HG03175 (cell line): ENCODE results near the gene MTCL1.

ENCODE experiments used
- ATAC-seq: cut with Tn5 transposase; IDR thresholded peaks from one replicate; pipeline ENCODE4 v1.9.1; 2021; ENCODE audit warnings: mild to moderate bottlenecking, moderate library complexity; ENCODE audit not compliant: unreplicated experiment

MTCL1 gene

DNA sequence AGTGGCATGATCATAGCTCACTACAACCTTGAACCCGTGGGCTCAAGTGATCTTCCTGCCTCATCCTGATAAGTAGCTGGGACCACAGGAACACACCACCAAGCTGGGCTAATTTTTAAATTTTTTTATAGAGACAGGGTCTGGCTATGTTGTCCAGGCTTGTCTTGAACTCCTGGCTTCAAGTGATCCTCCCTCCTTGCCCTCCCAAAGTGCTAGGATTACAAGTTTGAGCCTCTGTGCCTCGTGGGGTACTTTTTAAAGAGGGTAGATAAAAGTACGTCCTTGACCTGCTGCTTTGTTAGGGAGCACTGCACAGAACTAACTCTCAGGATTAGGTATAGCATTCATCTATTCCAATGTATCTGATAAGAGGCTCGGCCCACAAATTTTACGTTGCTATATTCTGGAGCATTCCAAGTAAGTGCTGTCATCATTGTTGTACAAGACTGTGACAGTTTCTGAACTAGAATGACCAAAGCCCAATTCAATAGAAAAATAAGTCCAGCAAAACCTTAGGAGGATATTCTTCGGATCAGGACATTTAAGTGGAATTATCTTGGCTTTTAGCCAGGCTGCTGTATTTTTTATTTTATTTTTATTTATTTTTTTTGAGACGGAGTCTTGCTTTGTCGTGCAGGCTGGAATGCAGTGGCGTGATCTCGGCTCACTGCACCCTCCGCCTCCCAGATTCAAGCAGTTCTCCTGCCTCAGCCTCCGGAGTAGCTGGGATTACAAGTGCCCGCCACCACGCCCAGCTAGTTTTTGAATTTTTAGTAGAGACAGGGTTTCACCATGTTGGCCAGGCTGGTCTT is 4.1 kb downstream of the MTCL1 start:
- no peak for ATAC-seq

DNA sequence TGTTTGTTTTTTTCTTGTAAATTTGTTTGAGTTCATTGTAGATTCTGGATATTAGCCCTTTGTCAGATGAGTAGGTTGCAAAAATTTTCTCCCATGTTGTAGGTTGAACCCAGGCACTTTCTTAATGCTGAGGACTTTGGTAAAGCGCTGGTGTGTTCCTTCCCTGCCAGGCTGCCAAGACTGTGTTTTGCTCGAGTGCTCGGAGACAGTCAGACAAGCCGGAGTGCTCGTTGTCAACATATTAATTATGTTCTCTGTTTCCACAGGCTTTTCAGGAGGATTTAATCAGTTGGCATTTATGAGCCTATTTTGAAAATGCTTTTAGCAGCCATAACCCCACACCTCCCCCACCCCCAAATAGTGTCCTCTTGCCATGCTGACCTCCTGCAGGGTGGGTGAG is 6.4 kb downstream of the MTCL1 start:
- ATAC-seq: no peak

DNA sequence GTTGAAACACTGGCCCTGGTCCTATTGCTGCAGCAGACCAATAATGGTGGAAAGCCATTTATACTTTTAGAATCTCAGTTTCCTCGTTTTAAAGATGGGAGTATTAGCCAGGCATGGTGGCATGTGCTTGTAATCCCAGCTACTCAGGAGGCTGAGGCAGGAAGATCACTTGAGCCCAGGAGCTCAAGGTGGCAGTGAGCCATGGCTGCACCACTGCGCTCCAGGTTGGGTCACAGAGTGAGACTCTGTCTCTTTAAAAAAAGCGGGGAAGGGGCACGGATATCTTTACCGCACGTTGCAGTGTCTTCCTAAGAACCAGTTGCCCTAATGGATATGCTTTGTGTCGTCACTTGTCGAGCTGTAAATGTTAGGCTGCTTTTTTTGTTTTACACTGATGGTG is 8.3 kb downstream of the MTCL1 start:
- no peak for ATAC-seq

- no peak for ATAC-seq
These were observed 10.2 kb downstream of the MTCL1 start for GRCh38 chr18:8715599-8715998.

DNA sequence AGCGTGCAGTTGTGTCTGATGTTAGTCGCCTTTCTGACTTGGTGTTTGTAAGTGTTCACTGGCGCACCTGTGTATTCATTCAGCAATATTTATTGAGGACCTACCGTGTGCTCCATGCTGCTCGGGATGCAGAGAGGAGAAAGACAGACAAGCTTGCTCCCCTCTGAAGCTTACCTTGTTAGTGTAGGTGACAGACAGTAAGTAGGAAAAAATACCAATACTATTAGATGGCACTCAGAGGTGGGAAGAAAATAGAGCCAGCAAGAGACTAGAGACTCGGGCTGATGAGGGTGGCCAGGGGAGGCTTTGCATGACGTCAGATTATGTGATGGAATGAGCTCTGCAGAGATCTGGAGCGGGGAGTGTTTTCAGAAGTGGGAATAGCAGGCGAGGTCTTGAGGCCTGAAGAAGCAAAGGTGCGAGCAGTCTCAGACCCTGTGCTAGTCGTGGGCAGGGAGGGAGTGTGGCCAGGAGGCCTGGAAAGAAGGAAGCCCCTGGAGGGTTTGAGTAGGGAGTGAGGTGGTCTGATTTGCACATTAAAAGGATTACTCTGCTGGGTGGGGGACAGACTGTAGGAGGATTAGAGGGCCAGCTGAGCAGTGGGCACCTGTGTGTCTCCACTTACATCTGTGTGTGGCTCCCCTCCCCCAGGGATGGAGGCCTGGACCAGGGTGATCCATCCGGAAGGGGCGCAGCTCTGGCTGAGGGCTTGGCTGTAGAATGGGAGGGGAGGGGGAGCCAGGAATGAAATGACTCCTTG is 11.8 kb downstream of the MTCL1 start:
- ATAC-seq: no peak

DNA sequence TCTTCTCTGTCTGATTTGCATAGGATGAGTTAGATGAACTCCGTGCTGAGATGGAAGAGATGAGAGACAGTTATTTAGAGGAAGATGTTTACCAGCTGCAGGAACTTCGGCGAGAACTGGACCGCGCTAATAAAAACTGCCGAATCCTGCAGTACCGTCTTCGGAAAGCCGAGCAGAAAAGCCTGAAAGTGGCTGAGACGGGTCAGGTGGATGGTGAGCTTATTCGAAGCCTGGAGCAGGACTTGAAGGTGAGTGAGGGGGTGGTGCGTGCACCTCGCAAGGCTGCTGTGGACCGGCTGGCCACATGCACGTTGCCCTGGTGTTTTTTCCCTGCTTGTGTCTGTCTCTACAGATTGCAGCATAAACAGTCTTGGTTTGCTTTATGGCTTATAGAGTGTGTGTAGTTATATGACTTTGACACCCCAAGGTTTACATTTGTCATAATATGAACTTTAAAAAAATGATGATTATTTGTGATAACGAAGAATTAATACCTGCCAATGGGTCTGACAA is 13.1 kb downstream of the MTCL1 start:
- ATAC-seq: no peak

- no peak for ATAC-seq
These were observed 13.8 kb downstream of the MTCL1 start for GRCh38 chr18:8719192-8719591.

- ATAC-seq: no peak
These were observed 14.8 kb downstream of the MTCL1 start for GRCh38 chr18:8720141-8720540.

- ATAC-seq: no peak
These were observed 15.8 kb downstream of the MTCL1 start for GRCh38 chr18:8721094-8721669.

- ATAC-seq: no peak
These were observed 16.4 kb downstream of the MTCL1 start for GRCh38 chr18:8721716-8722115.

DNA sequence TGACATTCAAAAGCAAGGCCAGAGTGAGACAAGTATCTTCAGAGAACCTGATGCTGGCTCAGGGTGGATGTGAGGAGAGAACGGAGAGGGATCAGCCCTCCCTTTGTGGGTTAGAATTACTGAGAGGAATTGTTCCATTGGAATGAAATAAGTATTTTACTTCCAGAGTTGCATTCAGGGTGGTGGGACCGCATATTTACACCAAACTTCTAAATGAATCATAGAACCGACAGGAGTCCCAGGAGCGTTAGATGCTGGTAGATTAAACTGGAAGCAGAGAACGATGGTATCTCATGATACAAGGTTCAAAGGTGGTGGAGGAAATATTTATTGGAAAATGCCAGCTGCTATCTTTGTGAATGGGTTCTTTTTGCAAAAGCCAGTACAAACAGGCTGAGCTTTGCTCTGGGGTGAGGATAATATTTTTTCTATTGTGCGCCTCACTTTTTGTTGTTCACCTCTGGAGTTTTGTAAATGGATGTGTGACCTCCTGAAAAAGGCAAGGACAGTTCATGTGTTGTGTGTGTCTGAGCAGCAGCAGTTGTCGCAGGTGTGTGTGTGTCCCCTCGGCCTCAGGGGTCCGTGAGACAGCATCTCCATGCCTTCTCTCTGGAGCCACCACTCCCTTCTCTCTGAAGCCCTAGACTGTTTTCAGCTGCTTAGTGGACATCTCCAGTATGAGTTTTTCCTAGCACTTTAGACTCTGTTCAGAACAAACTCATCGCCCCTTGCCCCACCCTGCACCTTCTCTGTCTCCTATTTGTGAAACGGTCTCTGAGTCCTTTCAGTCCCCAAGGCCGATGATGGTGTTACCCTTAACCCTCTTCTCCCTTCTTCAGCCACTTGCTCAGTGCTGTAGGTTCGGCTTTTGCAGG is 17.8 kb downstream of the MTCL1 start:
- ATAC-seq: no peak

GRCh38 chr18:8724452-8724851 is 19.1 kb downstream of the MTCL1 start:
- ATAC-seq: no peak

GRCh38 chr18:8726281-8726680 is 20.9 kb downstream of the MTCL1 start:
- no peak for ATAC-seq

GRCh38 chr18:8726963-8727705 is 21.8 kb downstream of the MTCL1 start:
- ATAC-seq: no peak

DNA sequence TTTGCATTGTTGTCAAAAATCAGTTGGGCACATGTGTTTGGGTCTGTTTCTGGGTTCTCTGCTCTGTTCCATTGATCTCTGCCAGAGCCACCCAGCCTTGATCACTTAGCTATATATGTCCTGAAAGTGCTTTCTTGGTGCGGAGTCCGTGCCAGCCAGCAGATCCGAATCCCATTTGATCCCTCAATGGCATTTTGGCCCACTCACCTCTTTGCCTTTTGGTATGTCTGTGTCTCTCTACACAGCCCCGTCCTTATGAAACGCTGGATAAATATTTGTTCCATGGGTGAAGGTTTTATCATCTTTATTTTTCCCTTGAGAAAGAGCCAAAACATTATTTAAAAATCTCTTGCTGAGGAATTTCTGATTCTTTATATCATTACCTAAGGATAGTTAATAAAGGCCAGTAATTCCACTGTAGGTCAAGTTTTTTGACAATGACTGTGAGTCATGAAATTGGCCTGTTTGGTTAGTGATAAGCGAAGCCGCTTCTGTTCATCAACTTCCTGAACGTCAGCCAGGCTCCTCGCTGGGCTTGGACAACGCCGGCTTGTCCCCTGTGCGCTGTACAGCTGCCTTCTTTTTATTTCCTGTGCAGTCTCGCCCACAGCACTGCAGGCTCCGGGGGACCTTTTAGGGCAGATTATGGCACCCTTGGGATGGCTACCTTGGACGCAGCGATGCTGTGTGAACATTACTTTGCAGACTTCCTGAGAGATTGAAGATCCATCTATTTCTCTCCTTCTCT is 24.9 kb downstream of the MTCL1 start:
- ATAC-seq: no peak

- no peak for ATAC-seq
These were observed 27.3 kb downstream of the MTCL1 start for GRCh38 chr18:8732442-8733360.

- ATAC-seq: no peak
These were observed 29.1 kb downstream of the MTCL1 start for GRCh38 chr18:8734496-8734895.

DNA sequence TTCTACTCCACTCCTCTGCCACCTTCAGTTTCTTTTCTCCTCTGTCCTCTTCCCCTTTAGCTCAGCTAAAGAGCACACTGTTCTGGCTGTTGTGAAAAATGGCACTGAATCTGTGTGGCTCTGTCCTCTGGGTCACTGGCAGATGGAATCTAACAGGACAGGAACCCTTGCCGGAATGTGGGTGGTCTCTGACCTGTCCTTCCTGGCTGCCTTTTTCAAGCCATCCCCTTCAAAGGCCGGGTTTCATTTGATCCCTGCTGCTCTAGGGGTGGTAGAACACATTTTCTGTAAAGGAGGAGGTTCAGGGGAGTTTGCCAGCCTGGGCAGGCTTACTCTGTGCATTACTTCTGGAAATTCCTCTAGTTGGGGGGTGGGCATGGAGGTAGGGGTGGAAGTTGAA is 29.9 kb downstream of the MTCL1 start:
- no peak for ATAC-seq
